Muscle of back (tissue), 11 donors: ENCODE measurements around the gene CCDC117. TPM values are rescaled to one million over a fixed set of nuclear protein-coding genes. Genes with fewer than 3 reads are reported as not detected.

Experiments used
- DNase-seq, 3 donors: peaks; one replicate each; pipeline versions ENCODE4 v3.0.0 to v3.0.0-alpha.2; 2013
- polyA plus RNA-seq, 10 donors: library from polyadenylated mRNA; unstranded; fragments of 120-200 nt; gene quantifications; one replicate each; pipeline ENCODE4 v1.2.1, GENCODE V29; 2013; ENCODE audit not compliant: insufficient read length in 10 of 10

Gene CCDC117
- polyA plus RNA-seq, 10 donors: 20.8 to 29.8 (median 24.1) TPM

- no peak for DNase-seq
These were observed 3.6 kb upstream of the CCDC117 start for GRCh38 chr22:28768701-28769393.

GRCh38 chr22:28769394-28770085 lies 3.0 kb upstream of the CCDC117 start:
- no peak for DNase-seq

GRCh38 chr22:28771195-28771791 lies 1.2 kb upstream of the CCDC117 start:
- no peak for DNase-seq

- peak in 1 of 3 donors; percentile 75 for DNase-seq
These were observed 969 bp downstream of the CCDC117 start for GRCh38 chr22:28773461-28773867.

- DNase-seq: no peak
These were observed 1.9 kb downstream of the CCDC117 start for GRCh38 chr22:28774378-28774777.

GRCh38 chr22:28779833-28780232 lies 7.3 kb downstream of the CCDC117 start:
- no peak for DNase-seq

- DNase-seq: no peak
These were observed 7.8 kb downstream of the CCDC117 start for GRCh38 chr22:28780296-28780695.

GRCh38 chr22:28783786-28784671 lies 11.5 kb downstream of the CCDC117 start:
- DNase-seq: no peak

- DNase-seq: no peak
These were observed 16.1 kb downstream of the CCDC117 start for GRCh38 chr22:28788601-28789000.

- DNase-seq: no peak
These were observed 18.6 kb downstream of the CCDC117 start for GRCh38 chr22:28791124-28791523.

GRCh38 chr22:28791841-28792490 lies 19.5 kb downstream of the CCDC117 start:
- no peak for DNase-seq

- DNase-seq: no peak
These were observed 20.2 kb downstream of the CCDC117 start for GRCh38 chr22:28792491-28793383.

GRCh38 chr22:28793976-28794584 lies 21.6 kb downstream of the CCDC117 start:
- no peak for DNase-seq

GRCh38 chr22:28795071-28795693 lies 22.7 kb downstream of the CCDC117 start:
- no peak for DNase-seq

- no peak for DNase-seq
These were observed 23.7 kb downstream of the CCDC117 start for GRCh38 chr22:28795932-28796856.

- peak; percentile 65 to 87 (median 86) for DNase-seq
These were observed 26.5 kb downstream of the CCDC117 start for GRCh38 chr22:28798810-28799605.

GRCh38 chr22:28799606-28800307 lies 27.3 kb downstream of the CCDC117 start:
- DNase-seq: peak; percentile 41 to 88 (median 74)
